ENCODE data around the gene WNT1. TPM values are rescaled to one million over a fixed set of nuclear protein-coding genes. Genes with fewer than 3 reads are reported as not detected.

The WNT1 gene
- total and polyA plus RNA-seq, 9 donors, result not detected

DNA sequence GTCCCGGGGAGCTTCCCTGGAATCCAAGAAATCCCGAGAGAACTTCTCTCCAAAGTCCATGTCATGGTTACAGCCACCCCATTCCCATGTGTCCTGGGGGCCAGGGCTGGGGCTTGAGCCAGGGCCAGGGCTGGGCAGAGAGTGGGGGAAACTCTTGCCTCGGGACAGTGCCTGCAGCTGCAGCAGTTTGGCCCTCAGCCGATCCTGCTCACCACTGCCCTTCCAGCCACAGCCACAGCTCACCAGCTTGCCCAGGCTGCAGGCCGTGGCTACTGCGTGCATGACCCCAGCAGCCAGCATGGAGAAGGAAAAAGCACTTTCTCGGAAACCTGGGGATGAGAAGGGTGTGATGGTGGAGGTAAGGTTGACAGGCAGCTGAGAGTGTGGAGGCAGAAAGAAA lies 10.1 kb upstream of the WNT1 start:
- intact Hi-C loops (cut with DNase I), result no loop called here
- H3K9me3 ChIP-seq, result no peaks in the 10 kb centered on the region

DNA sequence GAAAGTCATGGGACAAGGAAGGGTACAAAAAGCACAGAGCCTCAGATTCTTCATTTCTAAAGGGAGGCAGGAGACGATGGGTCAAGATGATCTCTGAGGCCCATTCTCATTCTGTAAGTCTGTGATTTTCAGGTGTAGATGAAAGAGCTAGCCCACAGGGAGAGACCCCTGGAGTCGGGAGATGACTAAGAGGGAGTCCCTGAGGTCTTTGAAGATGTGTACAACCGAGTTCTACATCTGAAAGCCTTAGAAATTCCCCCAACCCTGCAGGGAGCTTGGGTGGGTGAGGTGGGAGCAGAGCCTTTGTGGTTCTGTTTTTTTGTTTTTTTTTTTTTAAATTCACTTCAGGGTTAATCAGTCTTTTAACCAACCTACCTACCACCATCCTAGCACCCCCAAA lies 9.7 kb upstream of the WNT1 start:
- no peaks in the 10 kb centered on the region for H3K27me3 ChIP-seq
- no peak for DNase-seq
- peaks cover 4% of the 10 kb centered on the region for H3K4me1 ChIP-seq (ENCODE audit: insufficient read depth)
- intact Hi-C loops (cut with DNase I), result no loop called here
- H3K4me3 ChIP-seq, result no peak overlapping the region
- WGBS, 3 donors, result 85 to 91% (median 87%) methylated on average over 3 of the region's 3 CpGs
- H3K27ac ChIP-seq, result no peak overlapping the region
- no peaks in the 10 kb centered on the region for H3K36me3 ChIP-seq
- no peaks in the 10 kb centered on the region for H3K9me3 ChIP-seq
- TF ChIP-seq EP300 (IDR thresholded peaks at IDR 0.05) (no peak), POLR2A (IDR thresholded peaks at IDR 0.05) (no peak)
- TF ChIP-seq, protein P1, sequence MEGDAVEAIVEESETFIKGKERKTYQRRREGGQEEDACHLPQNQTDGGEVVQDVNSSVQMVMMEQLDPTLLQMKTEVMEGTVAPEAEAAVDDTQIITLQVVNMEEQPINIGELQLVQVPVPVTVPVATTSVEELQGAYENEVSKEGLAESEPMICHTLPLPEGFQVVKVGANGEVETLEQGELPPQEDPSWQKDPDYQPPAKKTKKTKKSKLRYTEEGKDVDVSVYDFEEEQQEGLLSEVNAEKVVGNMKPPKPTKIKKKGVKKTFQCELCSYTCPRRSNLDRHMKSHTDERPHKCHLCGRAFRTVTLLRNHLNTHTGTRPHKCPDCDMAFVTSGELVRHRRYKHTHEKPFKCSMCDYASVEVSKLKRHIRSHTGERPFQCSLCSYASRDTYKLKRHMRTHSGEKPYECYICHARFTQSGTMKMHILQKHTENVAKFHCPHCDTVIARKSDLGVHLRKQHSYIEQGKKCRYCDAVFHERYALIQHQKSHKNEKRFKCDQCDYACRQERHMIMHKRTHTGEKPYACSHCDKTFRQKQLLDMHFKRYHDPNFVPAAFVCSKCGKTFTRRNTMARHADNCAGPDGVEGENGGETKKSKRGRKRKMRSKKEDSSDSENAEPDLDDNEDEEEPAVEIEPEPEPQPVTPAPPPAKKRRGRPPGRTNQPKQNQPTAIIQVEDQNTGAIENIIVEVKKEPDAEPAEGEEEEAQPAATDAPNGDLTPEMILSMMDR (IDR thresholded peaks at IDR 0.05), result no peak

More for the DNA sequence above, 10.1 kb upstream of the WNT1 start:
- WGBS, 3 donors, result 64 to 70% (median 69%) methylated on average over 7 of the region's 7 CpGs
- Histone ChIP-seq H3K36me3 (no peaks in the 10 kb centered on the region), H3K4me3 (no peak overlapping the region), H3K27ac (no peak overlapping the region), H3K4me1 (ENCODE audit: insufficient read depth) (peaks cover 4% of the 10 kb centered on the region), H3K27me3 (no peaks in the 10 kb centered on the region)
- DNase-seq, result no peak
- TF ChIP-seq, protein P1 (IDR thresholded peaks at IDR 0.05), result no peak
- TF ChIP-seq POLR2A (IDR thresholded peaks at IDR 0.05) (no peak), EP300 (IDR thresholded peaks at IDR 0.05) (no peak)

DNA sequence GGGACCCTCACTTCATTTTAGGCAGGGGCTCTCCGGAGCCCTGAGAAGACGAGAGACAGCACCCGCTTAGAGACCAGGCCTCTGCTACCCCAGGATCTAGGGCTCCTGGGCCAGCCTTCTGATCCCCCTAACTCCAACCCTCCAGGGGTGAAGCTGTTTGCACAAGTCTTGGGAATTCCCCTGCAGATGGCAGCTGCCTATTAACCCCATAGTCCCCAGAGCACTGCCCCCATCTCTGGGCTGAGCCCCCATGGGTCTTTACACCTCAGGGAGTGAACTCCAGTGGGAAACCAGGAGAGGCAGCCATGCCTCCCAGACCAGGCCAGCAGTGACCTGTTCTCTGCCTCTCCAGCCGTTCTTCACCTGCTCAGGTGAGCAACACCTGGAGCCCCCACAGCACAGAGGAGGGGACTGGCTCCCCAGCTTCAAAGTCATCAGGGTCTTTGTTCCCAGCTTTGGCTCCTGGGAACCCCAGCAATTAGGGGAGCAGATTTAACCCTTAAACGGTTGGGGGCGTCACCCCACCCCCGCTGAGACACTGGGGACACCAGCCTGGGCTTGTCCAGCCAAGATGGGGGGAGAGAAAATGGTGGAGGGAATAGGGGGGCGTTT lies 8.9 kb upstream of the WNT1 start:
- TF ChIP-seq EP300 (IDR thresholded peaks at IDR 0.05) (no peak), POLR2A (IDR thresholded peaks at IDR 0.05) (no peak)
- TF ChIP-seq, protein P1 (IDR thresholded peaks at IDR 0.05), result no peak
- WGBS, 3 donors, result 50 to 57% (median 52%) methylated on average over 8 of the region's 8 CpGs
- Histone ChIP-seq H3K4me1 (ENCODE audit: insufficient read depth) (peaks cover 4% of the 10 kb centered on the region), H3K36me3 (no peaks in the 10 kb centered on the region), H3K4me3 (no peak overlapping the region), H3K27ac (no peak overlapping the region), H3K9me3 (no peaks in the 10 kb centered on the region), H3K27me3 (no peaks in the 10 kb centered on the region)
- no peak for DNase-seq
- intact Hi-C loops (cut with DNase I), result no loop called here

DNA sequence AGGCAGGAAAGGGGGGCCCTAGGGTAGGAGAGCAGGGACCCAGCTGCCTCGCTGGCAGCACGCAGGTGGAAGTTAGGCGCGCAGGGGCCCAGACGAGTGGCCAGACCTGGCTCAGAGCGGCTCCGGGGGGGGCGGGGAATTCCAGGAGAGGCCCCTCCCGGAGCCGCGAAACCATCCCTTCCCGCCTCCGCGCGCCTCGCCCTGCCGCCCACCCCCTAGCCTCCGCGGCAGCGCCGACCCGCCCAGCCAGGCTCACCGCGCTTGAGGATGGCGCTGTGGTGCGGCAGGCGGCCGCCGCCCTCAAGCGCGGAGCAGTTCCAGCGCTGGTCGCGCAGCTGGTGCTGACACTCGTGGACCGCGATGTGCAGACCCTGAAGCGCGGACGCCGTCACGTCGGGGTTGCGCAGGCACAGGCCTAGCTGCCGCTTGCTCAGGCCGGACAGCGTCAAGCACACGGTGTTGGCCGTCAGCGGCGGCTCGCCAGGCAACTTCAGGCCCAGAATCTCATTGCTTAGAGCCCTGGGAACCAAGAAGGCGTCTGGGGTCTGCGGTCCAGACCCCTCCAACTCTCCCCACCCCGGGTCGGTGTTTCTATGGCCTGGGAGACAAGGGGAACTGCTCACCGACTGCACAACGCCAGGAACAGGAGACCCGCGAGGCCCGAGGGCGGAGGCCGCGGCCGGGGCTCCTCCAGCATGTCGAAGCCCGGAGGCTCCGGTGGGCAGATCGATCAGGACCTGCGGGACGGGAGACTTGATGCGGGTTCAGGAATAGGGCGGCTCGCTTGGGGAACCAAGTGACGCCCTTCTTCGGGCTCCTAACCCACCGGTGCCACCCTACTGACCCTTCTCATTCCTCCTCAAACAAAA lies 8.1 kb upstream of the WNT1 start:
- Histone ChIP-seq H3K4me1 (ENCODE audit: insufficient read depth) (peaks cover 4% of the 10 kb centered on the region), H3K9me3 (no peaks in the 10 kb centered on the region), H3K4me3 (no peak overlapping the region), H3K27ac (no peak overlapping the region), H3K36me3 (no peaks in the 10 kb centered on the region), H3K27me3 (no peaks in the 10 kb centered on the region)
- intact Hi-C loops (cut with DNase I), result no loop called here
- TF ChIP-seq POLR2A (IDR thresholded peaks at IDR 0.05), result no peak
- TF ChIP-seq EP300 (IDR thresholded peaks at IDR 0.05), result no peak
- TF ChIP-seq, protein P1 (IDR thresholded peaks at IDR 0.05), result no peak
- no peak for DNase-seq
- WGBS, 3 donors, result 7 to 18% (median 14%) methylated on average over 34 to 77 of the region's 77 CpGs

Measured in ovary (tissue), 9 donors.